ENCODE measurements around the gene MCC.

Gene MCC

GRCh38 chr5:113199122-113199905 is 288.9 kb downstream of the MCC start:
- no peak overlapping the region for H3K27ac ChIP-seq
- TF ChIP-seq CTCF (conservative IDR thresholded peaks at IDR 0.05) = no peak
- TF ChIP-seq ZFX (IDR thresholded peaks at IDR 0.05) = no peak

DNA sequence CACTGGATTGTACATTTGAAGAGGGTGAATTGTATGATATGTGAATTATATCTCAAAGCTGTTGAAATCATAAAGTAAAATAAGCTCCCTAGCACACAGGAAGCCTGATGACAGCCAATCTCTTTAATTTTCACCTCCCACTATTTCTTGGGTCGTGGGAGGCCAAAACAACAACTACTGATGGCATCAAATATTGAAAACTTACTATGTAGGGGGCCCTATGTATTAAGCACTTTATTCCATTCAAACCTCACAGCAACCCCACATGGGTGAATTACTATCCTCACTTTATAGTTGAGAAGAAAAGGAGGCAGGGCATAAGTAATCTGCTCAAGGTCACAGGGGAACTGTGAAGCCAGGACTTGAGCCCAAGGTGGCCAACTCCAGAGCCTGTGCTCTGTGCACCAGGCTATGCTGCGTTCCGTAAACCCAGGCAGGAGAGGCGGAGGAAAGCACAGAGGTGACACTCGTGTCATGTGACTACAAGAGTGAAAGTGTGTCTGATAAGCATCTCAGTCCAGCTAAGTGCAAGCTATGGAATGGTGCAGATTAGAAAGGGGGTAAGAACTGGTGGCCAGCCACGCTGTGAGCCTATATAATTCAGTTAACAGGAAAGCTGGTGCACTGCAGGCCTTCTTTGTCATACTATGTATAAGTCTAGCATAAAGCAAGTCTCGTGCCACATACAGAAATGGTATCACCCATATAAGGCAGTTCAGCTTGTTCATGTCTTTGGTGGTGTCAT is 290.6 kb downstream of the MCC start:
- no peak overlapping the region for H3K27ac ChIP-seq
- no peak for TF ChIP-seq ZFX (IDR thresholded peaks at IDR 0.05)
- no peak for TF ChIP-seq CTCF (conservative IDR thresholded peaks at IDR 0.05)

GRCh38 chr5:113195771-113196170 is 292.5 kb downstream of the MCC start:
- no peak overlapping the region for H3K27ac ChIP-seq
- TF ChIP-seq ZFX (IDR thresholded peaks at IDR 0.05) (no peak), CTCF (conservative IDR thresholded peaks at IDR 0.05) (no peak)

DNA sequence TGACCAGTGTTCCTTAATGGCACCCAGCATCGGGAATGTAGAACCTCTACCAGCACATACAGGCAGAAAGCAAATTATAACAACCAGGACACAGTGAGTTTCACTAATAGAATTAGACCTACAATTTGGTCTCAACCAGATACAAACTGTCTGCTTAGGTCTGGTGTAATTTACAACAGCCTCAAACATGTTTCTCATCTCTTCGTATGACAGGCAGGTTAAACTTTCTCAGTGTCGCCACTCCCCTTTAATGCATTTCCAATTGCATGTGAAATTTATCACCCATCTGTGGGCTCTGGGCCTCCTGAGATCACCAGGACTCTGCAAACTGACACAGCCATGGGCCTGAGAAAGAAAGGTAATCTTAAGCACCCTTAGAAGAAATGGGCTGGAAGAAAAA is 293.0 kb downstream of the MCC start:
- no peak overlapping the region for H3K27ac ChIP-seq
- no peak for TF ChIP-seq CTCF (conservative IDR thresholded peaks at IDR 0.05)
- no peak for TF ChIP-seq ZFX (IDR thresholded peaks at IDR 0.05)

DNA sequence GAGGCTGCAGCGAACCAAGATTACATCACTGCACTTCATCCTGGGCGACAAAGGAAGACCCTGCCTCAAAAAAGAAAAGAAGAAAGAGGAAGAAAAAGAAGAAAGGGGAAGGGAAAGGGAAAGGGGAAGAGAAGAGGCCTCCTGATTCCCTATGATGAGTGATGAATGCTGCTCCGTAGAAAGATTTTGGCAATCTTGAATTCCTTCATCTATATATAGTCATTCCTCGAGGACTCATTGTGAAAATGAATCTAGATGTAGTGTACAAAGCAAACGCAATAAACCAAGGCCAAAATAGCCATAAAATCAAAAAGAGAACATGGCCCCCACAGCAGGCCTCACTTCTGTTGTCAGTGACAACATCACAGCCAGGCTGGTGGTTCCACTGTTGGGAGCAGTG is 293.7 kb downstream of the MCC start:
- TF ChIP-seq ZFX (IDR thresholded peaks at IDR 0.05) (no peak), CTCF (conservative IDR thresholded peaks at IDR 0.05) (no peak)
- no peak overlapping the region for H3K27ac ChIP-seq

DNA sequence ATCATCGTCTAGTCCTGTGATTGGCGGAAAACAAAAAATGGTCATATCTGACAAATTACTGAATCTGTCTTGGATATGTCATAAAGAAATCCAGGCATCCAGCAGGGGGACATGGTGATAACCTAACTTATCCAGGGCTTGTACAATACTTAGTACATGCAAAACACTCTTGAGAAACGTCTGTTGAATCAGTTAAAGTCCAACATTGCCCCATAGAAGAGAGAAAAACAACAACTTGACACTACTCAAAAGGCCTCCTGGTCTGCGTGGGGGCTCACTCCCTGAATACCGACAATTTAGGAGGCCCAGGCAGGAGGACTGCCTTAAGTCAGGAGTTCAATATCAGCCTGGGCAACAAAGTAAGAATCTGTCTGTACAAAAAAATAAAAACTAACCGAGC is 294.1 kb downstream of the MCC start:
- no peak overlapping the region for H3K27ac ChIP-seq
- TF ChIP-seq CTCF (conservative IDR thresholded peaks at IDR 0.05) (no peak), ZFX (IDR thresholded peaks at IDR 0.05) (no peak)

DNA sequence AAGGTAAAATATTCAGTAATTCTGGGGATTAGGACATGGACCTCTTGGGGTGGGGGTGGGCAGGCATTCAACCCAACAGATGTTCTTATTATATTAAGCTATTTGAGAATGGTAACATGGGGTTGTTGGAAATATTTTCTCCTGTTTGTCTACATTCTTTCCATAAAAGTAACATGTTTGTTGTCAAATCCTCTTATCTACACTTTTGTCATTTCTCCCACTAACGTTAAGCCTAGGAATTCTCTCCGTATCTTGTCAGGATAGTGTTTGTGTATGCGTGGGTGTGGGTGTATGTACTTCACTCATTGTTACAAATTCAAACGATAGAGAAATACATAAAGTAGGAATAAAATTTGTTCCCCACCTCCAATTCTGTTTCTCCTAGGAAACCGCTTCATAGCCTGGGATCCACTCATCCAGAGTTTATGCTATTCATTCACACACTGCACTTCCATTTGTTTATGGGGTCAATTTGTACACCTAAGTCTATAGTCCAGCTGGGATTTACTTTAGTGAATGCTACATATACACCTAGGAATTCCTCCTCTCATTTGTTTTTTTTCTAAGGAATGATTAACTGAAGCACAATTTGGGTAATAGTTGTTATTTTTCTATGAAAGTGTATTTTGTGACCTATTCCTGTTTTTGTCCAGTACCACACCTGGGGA is 294.8 kb downstream of the MCC start:
- TF ChIP-seq ZFX (IDR thresholded peaks at IDR 0.05) = no peak
- no peak for TF ChIP-seq CTCF (conservative IDR thresholded peaks at IDR 0.05)
- no peak overlapping the region for H3K27ac ChIP-seq
